ENCODE results near the gene C3.
"Not testable (repeated sequence)": the region's sequence is repeated elsewhere in the genome, so short reads cannot be mapped to it uniquely, and the experiment has no call there.

Gene C3

DNA sequence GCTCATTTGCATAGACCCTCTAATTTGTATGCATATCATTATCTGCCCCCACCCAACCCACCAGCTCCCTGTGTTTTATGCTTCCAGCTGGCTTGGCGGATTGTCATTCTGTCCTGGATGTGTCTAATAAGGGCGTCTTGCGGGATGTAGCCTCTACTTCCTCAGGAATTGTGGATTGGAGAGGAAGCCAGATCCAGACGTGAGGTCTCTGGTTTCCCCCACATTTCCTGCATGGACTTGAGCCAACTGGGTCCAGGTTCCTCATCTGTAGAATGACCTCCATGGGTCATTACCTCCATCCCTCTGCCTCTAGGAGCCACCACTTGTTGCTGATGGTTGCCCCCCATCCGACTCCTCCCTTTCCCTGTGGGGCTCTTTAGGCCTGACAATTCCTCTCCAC is 57.7 kb downstream of the C3 start:
- no peak for DNase-seq (ENCODE audit: low spot score)

DNA sequence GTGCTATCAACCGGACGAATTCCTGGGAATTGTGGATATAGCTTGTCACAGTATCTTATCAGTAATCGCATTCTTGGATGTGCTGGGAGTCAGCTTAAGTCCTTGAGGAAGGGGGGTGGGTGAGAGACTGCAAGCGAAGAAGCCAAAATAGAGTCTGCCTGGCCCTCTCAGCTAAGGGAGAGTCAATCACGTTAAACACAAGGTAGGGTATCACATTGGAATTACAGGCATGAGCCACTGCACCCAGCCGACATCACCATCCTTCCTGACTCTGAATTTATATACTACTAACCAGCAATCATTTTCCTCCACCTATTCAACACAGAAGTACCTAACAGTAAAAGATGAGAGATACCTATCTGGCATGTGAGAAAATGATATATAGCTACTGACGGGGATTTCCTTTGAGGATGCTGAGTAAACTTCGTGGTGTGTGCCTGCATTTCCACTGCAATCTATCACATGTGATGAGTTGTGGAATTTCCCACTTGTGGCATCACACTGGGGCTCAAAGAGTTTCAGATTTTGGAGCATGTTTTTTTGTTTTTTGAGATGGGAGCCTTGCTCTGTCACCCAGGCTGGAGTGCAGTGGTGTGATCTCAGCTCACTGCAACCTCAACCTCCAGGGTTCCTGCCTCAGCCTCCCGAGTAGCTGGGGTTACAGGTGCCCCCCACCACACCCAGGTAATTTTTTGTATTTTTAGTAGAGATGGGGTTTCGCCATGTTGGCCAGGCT is 58.8 kb downstream of the C3 start:
- DNase-seq (ENCODE audit: low spot score) = not testable (repeated sequence)

DNA sequence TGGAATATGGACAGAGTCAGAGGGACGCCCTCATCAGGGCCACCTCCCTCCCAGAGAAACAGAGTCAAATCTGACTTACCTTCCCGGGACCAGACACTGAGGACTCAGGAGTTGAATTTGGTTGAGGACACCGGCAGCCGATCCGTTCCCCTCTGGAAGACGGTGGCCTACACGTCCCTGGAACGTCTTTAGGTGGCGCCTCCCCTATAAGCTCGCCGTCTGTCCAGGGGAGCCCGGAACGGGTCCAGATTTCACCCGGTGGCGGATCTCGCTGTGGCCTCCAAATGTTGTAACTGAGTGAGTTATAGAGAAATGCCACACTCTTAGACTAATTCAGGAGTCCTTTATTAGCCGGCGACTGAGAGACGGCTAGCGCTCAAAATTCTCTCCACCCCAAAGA is 59.5 kb downstream of the C3 start:
- DNase-seq (ENCODE audit: low spot score) = no peak

DNA sequence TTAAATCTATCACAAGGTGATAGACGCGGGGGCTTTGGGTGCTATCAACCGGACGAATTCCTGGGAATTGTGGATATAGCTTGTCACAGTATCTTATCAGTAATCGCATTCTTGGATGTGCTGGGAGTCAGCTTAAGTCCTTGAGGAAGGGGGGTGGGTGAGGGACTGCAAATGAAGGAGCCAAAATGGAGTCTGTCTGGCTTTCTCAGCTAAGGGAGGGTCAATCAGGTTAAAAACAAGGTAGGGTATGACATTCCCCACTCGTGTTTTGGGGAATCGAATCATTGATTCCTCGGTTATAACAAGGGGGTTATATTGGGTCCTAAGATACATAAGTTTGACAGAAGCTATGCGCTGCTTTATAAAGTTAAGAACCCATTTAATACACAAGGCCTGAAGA is 64.1 kb downstream of the C3 start:
- DNase-seq (ENCODE audit: low spot score) = not testable (repeated sequence)

DNA sequence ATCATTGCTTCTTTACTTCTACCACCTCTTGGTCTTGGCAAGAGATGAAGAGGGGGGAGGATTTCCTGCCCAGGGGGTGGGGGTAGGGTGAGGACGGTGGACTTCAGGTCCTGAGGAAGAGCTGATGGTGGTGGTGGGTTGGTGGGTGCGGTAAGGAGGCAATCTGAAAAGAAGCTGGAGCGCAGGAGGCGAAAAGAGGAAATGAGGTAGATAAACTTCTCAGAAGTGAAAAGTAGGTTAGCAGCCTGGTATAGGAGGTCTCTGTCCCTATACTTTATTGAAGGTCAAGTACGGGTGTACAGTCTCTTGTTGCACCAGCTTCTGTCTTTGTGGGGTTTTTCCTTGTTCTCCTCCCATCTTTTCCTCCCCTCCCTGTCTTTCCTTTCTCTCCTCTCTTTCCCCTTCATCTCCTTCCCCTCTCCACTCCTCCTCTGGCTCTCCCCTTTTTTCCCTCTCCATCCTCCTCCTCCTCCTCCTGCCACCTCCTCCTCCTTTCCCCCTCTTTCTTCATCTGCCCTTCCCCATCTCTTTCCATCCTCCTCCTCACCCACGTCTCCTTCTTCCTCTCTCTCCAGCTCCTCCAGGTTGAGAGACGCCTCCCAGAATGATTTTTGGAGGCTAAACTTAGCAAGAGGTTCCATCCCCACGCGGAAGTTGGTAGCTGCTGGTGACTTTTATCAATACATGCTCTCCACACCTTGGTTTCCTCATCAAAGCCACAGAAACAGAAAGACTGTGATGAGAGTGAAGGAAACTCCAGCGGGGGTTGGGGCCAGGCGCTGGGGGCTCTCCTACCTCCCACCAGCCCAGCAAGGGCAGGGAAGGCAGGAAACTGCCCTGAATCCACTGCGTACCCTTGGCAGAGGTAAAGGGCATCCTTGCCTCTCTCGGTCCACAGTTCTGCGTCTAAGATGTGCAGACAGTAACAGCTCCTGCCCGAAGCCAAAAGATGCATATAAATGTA is 65.8 kb downstream of the C3 start:
- DNase-seq (ENCODE audit: low spot score) = no peak

DNA sequence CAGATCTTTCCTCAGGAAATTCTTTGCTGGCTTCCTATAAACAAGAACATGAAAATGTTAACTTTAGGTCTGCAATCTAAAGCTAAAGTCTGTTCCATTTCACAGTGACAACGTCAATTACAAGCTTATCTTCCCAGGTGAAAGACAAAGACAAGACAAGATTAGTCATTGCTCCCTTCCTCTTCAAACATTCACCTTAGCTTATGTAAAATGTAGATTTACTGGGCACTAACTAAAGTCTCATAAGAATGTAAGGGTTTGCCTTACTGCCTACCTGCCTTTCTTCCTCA is 67.7 kb downstream of the C3 start:
- DNase-seq (ENCODE audit: low spot score) = no peak

DNA sequence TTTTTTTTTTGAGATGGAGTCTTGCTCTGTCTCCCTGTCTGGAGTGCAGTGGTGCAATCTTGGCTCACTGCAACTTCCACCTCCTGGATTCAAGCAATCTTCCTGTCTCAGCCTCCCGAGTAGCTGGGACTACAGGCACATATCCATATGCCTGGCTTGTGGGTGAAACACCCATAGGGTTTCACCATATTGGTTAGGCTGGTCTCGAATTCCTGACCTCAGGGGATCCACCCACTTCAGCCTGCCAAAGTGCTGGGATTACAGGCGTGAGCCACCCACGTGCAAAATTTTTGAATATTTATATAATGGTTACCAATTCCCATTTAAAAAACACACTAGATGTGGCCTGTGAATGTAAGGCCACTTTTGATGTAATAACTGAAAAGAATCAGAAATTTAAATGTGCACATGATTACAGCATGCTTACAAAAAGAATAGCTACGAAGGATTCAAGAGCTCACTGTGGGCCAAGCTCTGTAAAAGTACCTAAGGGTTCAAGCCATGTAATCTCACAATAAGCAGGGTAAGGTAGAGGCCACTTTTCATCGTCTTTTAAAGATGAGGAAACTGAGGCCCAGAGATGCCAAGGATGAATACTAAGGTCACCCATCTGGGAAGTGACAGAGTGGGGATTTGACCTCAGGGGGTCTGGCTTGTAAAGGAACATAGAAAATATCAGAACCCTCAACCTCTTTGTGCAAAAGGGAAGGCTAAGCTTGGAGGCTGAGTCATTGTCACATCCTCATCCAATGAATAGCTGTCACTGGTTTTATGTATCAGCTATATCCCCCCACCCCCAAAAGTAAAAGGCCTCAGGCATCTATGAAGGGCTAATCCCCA is 68.3 kb downstream of the C3 start:
- DNase-seq (ENCODE audit: low spot score) = no peak

DNA sequence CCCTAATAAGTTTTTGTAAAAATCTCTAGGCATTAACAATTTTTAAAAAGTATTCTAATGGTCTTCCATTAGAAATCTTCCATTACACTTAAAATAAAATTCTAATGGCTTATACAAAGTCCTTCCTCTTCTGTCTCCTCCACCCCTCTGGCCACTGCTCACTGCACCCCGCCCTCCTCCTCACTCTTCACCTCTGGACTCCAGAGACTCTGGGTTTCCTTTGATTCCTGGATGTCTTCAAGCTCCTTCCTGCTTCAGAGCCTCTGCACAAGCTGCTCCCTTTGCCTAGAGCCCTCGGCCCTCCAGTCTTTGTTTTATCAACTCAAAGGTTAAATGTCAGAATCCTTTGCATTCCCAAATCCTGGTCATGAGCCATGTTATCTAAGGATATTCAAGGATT is 71.3 kb downstream of the C3 start:
- DNase-seq (ENCODE audit: low spot score) = no peak

DNA sequence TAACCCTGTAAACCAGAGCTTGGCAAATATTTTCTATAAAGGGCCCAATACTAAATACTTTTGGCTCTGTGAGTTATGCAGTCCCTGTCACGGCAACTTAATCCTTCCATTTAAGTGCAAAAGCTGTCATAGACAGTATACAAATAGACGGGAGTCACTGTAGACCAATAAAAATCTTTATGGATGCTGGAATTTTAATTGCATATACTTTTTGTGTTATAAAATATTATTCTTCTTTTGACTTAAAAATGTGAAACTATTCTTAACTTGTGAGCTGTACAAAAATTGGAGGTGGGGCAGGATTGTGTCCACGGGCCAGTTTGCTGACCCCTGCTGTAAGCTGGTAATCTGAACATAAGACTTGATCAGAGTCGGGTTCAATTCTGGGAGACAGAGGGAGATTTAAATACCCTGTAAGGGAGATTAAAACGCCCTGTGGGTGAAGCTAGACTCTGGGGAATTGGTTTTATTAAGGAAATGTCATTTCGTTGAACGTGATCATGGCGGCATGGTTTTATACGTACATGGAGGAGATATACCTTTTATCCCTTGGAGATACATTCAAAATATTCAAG is 72.2 kb downstream of the C3 start:
- DNase-seq (ENCODE audit: low spot score) = no peak

DNA sequence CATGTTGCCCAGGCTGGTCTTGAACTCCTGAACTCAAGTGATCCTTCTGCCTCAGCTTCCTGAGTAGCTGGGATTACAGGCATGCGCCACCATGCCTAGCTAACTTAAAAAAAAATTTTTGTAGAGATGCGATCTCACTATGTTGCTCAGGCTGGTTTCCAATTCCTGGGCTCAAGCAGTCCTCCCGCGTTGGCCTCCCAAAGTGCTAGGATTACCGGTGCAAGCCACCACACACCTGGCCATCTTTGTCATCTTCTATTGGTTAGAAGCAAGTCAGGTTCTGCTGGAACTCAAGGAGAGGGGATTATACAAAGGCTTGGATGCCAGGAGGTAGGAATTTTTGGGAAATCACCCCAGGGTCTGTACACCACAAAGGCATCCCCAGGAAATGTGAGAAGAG is 75.7 kb downstream of the C3 start:
- DNase-seq (ENCODE audit: low spot score) = no peak

DNA sequence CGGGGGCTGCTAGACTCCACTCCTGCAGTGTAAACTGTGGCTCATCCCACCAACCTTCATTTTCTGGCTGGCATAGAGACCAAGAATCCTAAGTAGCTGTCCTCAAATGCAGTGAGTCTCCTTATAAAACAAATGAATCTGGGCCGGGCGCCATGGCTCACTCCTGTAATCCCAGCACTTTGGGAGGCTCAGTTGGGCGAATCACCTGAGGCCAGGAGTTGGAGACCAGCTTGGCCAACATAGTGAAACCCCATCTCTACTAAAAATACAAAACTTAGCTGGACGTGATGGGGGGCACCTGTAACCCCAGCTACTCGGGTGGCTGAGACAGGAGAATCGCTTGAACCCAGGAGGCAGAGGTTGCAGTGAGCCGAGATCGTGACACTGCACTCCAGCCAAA is 80.1 kb downstream of the C3 start:
- DNase-seq (ENCODE audit: low spot score) = not testable (repeated sequence)

DNA sequence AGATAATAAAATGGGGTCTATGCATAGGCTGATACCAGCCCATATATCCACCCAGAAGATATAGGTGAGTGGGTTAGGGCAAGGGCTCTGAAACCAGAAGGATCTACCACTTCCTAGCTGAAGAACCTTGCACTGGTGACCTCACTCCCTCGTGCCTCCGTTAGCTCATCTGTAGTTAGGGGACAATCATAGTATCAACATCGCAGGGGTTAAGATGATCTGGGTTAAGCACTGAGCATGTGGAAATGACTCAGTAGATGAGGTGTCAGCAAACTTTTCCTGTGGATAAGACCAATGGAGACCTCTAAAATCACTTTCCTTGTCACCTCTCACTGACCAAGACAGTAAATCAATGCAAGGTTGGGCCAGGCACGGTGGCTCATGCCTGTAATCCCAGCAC is 81.0 kb downstream of the C3 start:
- DNase-seq (ENCODE audit: low spot score) = no peak

DNA sequence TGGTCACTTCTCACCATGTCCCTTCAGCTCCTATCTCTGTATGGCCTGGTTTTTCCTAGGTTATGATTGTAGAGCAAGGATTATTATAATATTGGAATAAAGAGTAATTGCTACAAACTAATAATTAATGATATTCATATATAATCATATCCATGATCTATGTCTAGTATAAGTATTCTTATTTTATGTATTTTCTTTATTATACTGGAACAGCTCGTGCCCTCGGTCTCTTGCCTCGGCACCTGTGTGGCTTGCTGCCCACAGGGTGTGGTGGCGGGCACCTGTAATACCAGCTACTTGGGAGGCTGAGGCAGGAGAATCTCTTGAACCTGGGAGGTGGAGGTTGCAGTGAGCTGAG is 87.0 kb downstream of the C3 start:
- DNase-seq (ENCODE audit: low spot score) = not testable (repeated sequence)

DNA sequence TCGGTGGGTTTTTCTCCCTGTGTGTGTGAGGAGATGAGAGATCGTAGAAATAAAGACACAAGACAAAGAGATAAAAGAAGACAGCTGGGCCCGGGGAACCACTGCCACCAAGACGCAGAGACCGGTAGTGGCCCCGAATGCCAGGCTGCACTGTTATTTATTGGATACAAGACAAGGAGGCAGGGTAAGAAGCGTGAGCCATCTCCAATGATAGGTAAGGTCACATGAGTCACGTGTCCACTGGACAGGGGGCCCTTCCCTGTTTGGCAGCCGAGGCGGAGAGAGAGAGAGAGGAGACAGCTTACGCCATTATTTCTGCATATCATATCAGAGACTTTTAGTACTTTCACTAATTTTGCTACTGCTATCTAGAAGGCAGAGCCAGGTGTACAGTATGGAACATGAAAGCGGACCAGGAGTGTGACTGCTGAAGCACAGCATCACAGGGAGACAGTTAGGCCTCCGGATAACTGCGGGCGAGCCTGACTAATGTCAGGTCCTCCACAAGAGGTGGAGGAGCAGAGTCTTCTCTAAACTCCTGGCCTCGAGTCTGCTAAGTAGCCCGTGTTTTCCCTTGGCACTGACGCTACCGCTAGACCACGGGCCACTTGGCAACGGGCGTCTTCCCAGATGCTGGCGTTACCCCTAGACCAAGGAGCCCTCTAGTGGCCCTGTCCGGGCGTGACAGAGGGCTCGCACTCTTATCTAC is 87.5 kb downstream of the C3 start:
- not testable (repeated sequence) for DNase-seq (ENCODE audit: low spot score)

DNA sequence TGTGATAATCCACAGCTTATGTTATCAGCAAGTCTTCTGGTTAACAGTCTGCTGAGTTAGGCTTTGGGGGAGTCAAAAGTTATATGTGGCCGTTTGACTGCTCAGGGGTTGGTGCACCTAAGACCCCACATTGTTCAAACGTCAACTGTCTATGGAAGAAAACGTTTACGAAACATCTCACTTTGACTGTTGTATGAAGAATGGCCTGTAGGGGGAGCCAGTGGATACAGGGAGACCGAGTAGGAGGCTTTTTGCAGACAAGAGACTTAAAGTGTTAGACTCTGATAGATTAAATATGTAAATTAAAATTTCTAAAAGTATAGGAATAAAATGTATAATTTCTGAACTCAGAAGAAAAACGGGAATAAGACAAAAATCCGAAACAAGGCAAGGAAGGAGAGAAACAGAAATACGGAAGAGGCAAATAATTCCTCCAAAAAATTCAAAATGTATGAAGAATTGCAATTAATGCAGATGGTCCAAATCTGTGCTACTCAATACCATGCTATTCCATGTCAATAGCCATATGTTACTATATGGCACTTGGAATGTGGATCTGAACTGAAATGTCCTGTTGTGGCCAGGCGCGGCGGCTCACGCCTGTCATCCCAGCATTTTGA is 88.3 kb downstream of the C3 start:
- peak; percentile 19 for DNase-seq (ENCODE audit: low spot score)

All from HuH-7 (cell line).